GM12878 (cell line): ENCODE results near the gene DOCK9. TPM values are rescaled to one million over a fixed set of nuclear protein-coding genes. Genes with fewer than 3 reads are reported as not detected.

Experiments used
- ATAC-seq: fragments of 200-7000 bp; cut with Tn5 transposase; 3 replicates; pipeline ENCODE4 v1.9.1; 2020; ENCODE audit warnings: mild to moderate bottlenecking, moderate library complexity
- BruUV-seq: library from RNA; stranded (reverse); fragments of 400-500 nt; replicated peaks from 2 replicates; lab custom pipeline; 2021; lab: Mats Ljungman, UMichigan
- CTCF ChIA-PET: fragments of 300-600 bp; sonication (Branson Sonifier 250); formaldehyde crosslinking; extraction: SDS; loops from one replicate; lab custom pipeline; 2021; ENCODE audit warnings: inconsistent platforms; lab: Yijun Ruan, JAX
- POLR2A ChIA-PET: fragments of 350-600 bp; formaldehyde crosslinking; extraction: SDS; loops from one replicate; lab custom pipeline; 2021; ENCODE audit warnings: inconsistent platforms; lab: Charles Lee
- RAD21 ChIA-PET: fragments of 300-600 bp; sonication (Branson Sonifier 250); formaldehyde crosslinking; loops from one replicate; lab custom pipeline; 2023; ENCODE audit warnings: antibody characterized with exemption; ENCODE audit not compliant: unreplicated experiment; lab: Charles Lee
- SMC1A ChIA-PET: fragments of 300-600 bp; sonication (Branson Sonifier 250); formaldehyde crosslinking; loops from one replicate; lab custom pipeline; 2023; ENCODE audit not compliant: unreplicated experiment, uncharacterized antibody; lab: Charles Lee
- DNase-seq: peaks from one replicate; pipeline ENCODE4 v3.0.0-alpha.2; 2011; ENCODE audit warnings: low read depth, low spot score
- FAIRE-seq: peaks from 3 replicates; lab custom pipeline; 2011; peaks lifted over from hg19 to GRCh38; lab: Jason Lieb, UNC
- H2AFZ ChIP-seq: 2 replicates; pipeline ENCODE4 v1.6.0; 2011; ENCODE audit warnings: low read depth, low read length, control low read depth; ENCODE audit not compliant: control insufficient read depth
- H3K27ac ChIP-seq: 2 replicates; pipeline ENCODE4 v1.5.1; 2011; ENCODE audit warnings: control low read depth; ENCODE audit not compliant: control insufficient read depth, insufficient read depth
- H3K27me3 ChIP-seq, 2 experiments: replicated peaks in 1 of 2; 2 replicates each; pipeline versions ENCODE4 v1.6.0 to v1.6.1; 2011; ENCODE audit warnings: low read length in 1 of 2; ENCODE audit not compliant: control insufficient read depth in 2 of 2, insufficient read depth in 2 of 2
- H3K36me3 ChIP-seq, 2 experiments: 2 replicates each; pipeline ENCODE4 v1.5.1; 2011; ENCODE audit warnings: low read length in 1 of 2; ENCODE audit not compliant: control insufficient read depth in 2 of 2, insufficient read depth in 2 of 2
- H3K4me1 ChIP-seq: 2 replicates; pipeline ENCODE4 v1.6.1; 2011; ENCODE audit warnings: mild to moderate bottlenecking, low read length, moderate library complexity, mixed read lengths; ENCODE audit not compliant: control insufficient read depth, insufficient read depth
- H3K4me2 ChIP-seq: 2 replicates; pipeline ENCODE4 v1.6.0; 2011; ENCODE audit warnings: control low read depth; ENCODE audit not compliant: control insufficient read depth, insufficient read depth
- H3K4me3 ChIP-seq: fragments of 200-600 bp; sonication (generic); 2 replicates; pipeline ENCODE4 v1.5.1; 2016
- H3K79me2 ChIP-seq: 2 replicates; pipeline ENCODE4 v1.6.0; 2011; ENCODE audit warnings: low read length; ENCODE audit not compliant: control insufficient read depth, insufficient read depth
- H3K9ac ChIP-seq: 2 replicates; pipeline ENCODE4 v1.8.0; 2011; ENCODE audit warnings: low read length, control low read depth, mixed read lengths; ENCODE audit not compliant: control insufficient read depth, insufficient read depth
- H3K9me3 ChIP-seq: replicated peaks from 3 replicates; pipeline ENCODE4 v1.5.1; 2011; ENCODE audit warnings: mild to moderate bottlenecking, low read length; ENCODE audit not compliant: control insufficient read depth, insufficient read depth
- H4K20me1 ChIP-seq: 2 replicates; pipeline ENCODE4 v1.6.0; 2011; ENCODE audit not compliant: control insufficient read depth, insufficient read depth
- CEBPB ChIP-seq, 2 experiments: fragments of 150-350 bp in 1 of 2; IDR thresholded peaks; 2 replicates each; pipeline ENCODE4 v1.6.1; 2012 to 2014; ENCODE audit warnings: low read depth in 2 of 2, low read length in 2 of 2, borderline replicate concordance in 1 of 2, inconsistent platforms in 1 of 2
- KDM1A ChIP-seq: fragments of 200-600 bp; sonication (generic); IDR thresholded peaks from 2 replicates; pipeline ENCODE4 v1.6.1; 2016; ENCODE audit warnings: borderline replicate concordance
- MTA2 ChIP-seq: fragments of 450-650 bp; IDR thresholded peaks from 2 replicates; pipeline ENCODE4 v1.6.1; 2016; ENCODE audit warnings: low read depth, mild to moderate bottlenecking, moderate library complexity
- MTA3 ChIP-seq: IDR thresholded peaks from 2 replicates; pipeline ENCODE4 v1.6.1; 2012; ENCODE audit warnings: low read length, inconsistent platforms, borderline replicate concordance
- MYC ChIP-seq: IDR thresholded peaks from 2 replicates; pipeline ENCODE4 v1.6.1; 2011; ENCODE audit warnings: mild to moderate bottlenecking, low read length, moderate library complexity, inconsistent platforms; ENCODE audit not compliant: insufficient read depth, insufficient replicate concordance, insufficient read length, severe bottlenecking
- PML ChIP-seq: IDR thresholded peaks from 2 replicates; pipeline ENCODE4 v1.6.1; 2012; ENCODE audit warnings: low read length, inconsistent platforms
- TBL1XR1 ChIP-seq: IDR thresholded peaks from 2 replicates; pipeline ENCODE4 v1.6.1; 2012; ENCODE audit warnings: low read depth, low read length, improper control_type of control experiment
- WRNIP1 ChIP-seq: IDR thresholded peaks from 2 replicates; pipeline ENCODE4 v1.6.1; 2011; ENCODE audit warnings: low read depth, low read length, improper control_type of control experiment, borderline replicate concordance
- YBX1 ChIP-seq: fragments of 450-650 bp; IDR thresholded peaks from 2 replicates; pipeline ENCODE4 v1.6.1; 2016; ENCODE audit warnings: antibody characterized with exemption
- ZBED1 ChIP-seq: IDR thresholded peaks from 2 replicates; pipeline ENCODE4 v1.6.1; 2016; ENCODE audit warnings: borderline replicate concordance
- whole genome bisulfite sequencing: methylation state at CpG from one replicate; pipeline ENCODE4 v1.1.6; 2016; ENCODE audit warnings: low lambda C conversion rate; ENCODE audit not compliant: insufficient replicate concordance, insufficient coverage; ENCODE audit errors: missing lambda C conversion rate; 5-methylcytosine and 5-hydroxymethylcytosine counted together
- in situ Hi-C: fragments of 300-500 bp; cut with MboI; formaldehyde crosslinking; loops from 9 replicates; pipeline ENCODE4 v1.14.3; 2018; ENCODE audit warnings: mixed read lengths
- intact Hi-C: fragments of 100-400 bp; cut with micrococcal nuclease; formaldehyde crosslinking; loops from one replicate; pipeline ENCODE4 v1.14.2; 2022; ENCODE audit not compliant: unreplicated experiment
- polyA plus RNA-seq, 11 experiments: library from polyadenylated mRNA; depleted of rRNA in 4 of 11; unstranded in 6 of 11; stranded (reverse) in 5 of 11; fragments of >200 nt; fragmentation: Nextera tagmentation in 4 of 11; fragmentation: Illumina TruSeq in 1 of 11; extraction: Ambion mirVana in 4 of 11; extraction: Trizol in 1 of 11; gene quantifications; 1 replicate in 1 of 11; 2 replicates in 10 of 11; pipeline versions ENCODE4 v1.2.1 to v1.2.3, GENCODE V29; 2011 to 2016; ENCODE audit warnings: inconsistent platforms in 2 of 11, missing spikeins in 2 of 11, low read depth in 1 of 11
- total RNA-seq, 4 experiments: library from RNA; depleted of rRNA in 3 of 4; stranded (reverse); fragments of >200 nt in 3 of 4; fragmentation: Illumina TruSeq in 1 of 4; extraction: Trizol in 1 of 4; gene quantifications; 2 replicates each; pipeline versions ENCODE4 v1.2.1 to v1.2.3, GENCODE V29; 2013 to 2021
- TF ChIP-seq, protein P1 (sequence below): IDR thresholded peaks from 2 replicates; pipeline ENCODE4 v1.6.1; 2012; ENCODE audit warnings: low read depth, low read length, improper control_type of control experiment
- TF ChIP-seq, protein P2 (sequence below): fragments of 450-650 bp; IDR thresholded peaks from 2 replicates; pipeline ENCODE4 v1.6.1; 2017; ENCODE audit warnings: low read depth, mild to moderate bottlenecking, moderate library complexity

DOCK9 gene
- total and polyA plus RNA-seq, 10 of the 15 experiments (the other 5 are each of a cell fraction or from before 2014, with no cell fraction given) = 0.09 to 2.9 (median 0.74) TPM

DNA sequence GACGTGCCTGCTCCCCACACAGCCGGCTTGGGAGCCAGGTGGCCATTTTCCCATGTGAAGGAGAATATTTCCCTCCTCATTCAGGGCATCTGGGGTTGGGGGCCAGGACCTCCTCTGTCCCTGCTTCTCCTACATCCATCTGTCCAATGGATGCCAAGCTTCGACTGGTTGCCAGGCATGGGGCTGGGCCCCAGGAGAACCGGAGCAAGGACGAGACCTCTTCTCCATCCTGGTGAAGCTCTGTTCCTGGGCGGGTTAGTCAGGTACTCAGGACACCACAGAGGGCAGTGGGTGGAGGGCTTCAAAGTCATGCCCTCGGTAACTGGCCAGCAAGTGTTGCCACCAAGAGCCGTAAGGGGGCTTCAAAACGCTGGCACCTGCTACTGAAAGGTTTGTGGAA is 203.1 kb downstream of the DOCK9 start:
- POLR2A ChIA-PET = no interaction called here
- intact Hi-C loops = no loop called here
- no peaks in the 10 kb centered on the region for H3K9me3 ChIP-seq
- no peak for FAIRE-seq
- no peaks in the 10 kb centered on the region for H4K20me1 ChIP-seq
- no peaks in the 10 kb centered on the region for H3K27me3 ChIP-seq
- SMC1A ChIA-PET = no interaction called here
- WGBS = 50% methylated on average over 9 of the region's 9 CpGs
- RAD21 ChIA-PET = no interaction called here
- in situ Hi-C loops = no loop called here
- no peaks in the 10 kb centered on the region for H3K4me1 ChIP-seq
- H3K36me3 ChIP-seq = no peaks in the 10 kb centered on the region
- no peak overlapping the region for H2AFZ ChIP-seq
- TF ChIP-seq CEBPB (IDR thresholded peaks at IDR 0.05; ENCODE audit: borderline replicate concordance in 1 of 2, low read depth in 2 of 2, low read length in 2 of 2) = no peak
- TF ChIP-seq, protein P1, sequence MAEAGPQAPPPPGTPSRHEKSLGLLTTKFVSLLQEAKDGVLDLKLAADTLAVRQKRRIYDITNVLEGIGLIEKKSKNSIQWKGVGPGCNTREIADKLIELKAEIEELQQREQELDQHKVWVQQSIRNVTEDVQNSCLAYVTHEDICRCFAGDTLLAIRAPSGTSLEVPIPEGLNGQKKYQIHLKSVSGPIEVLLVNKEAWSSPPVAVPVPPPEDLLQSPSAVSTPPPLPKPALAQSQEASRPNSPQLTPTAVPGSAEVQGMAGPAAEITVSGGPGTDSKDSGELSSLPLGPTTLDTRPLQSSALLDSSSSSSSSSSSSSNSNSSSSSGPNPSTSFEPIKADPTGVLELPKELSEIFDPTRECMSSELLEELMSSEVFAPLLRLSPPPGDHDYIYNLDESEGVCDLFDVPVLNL = no peak
- no peak for TF ChIP-seq MTA2
- TF ChIP-seq KDM1A = no peak
- no peak for TF ChIP-seq MTA3
- no peak for TF ChIP-seq ZBED1
- TF ChIP-seq, protein P2, sequence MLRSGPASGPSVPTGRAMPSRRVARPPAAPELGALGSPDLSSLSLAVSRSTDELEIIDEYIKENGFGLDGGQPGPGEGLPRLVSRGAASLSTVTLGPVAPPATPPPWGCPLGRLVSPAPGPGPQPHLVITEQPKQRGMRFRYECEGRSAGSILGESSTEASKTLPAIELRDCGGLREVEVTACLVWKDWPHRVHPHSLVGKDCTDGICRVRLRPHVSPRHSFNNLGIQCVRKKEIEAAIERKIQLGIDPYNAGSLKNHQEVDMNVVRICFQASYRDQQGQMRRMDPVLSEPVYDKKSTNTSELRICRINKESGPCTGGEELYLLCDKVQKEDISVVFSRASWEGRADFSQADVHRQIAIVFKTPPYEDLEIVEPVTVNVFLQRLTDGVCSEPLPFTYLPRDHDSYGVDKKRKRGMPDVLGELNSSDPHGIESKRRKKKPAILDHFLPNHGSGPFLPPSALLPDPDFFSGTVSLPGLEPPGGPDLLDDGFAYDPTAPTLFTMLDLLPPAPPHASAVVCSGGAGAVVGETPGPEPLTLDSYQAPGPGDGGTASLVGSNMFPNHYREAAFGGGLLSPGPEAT = no peak
- TF ChIP-seq TBL1XR1 = no peak
- TF ChIP-seq MYC = no peak
- no peak for TF ChIP-seq WRNIP1
- TF ChIP-seq YBX1 = no peak
- no peak for TF ChIP-seq PML
- H3K9ac ChIP-seq = no peak overlapping the region
- CTCF ChIA-PET = no interaction called here
- ATAC-seq = no peak
- DNase-seq = no peak
- no peak overlapping the region for H3K4me3 ChIP-seq
- no TSS peak for BruUV-seq
- H3K27ac ChIP-seq = no peak overlapping the region
- H3K4me2 ChIP-seq = no peak overlapping the region
- no peaks in the 10 kb centered on the region for H3K79me2 ChIP-seq
